HG03571 (cell line): ENCODE measurements around the gene ANKHD1.

Source experiments
- ATAC-seq: cut with Tn5 transposase; IDR thresholded peaks from one replicate; pipeline ENCODE4 v1.9.1; 2021; ENCODE audit not compliant: unreplicated experiment

ANKHD1 gene

GRCh38 chr5:140588311-140589070 lies 186.9 kb downstream of the ANKHD1 start:
- no peak for ATAC-seq
